HEK293 (cell line): ENCODE measurements around the gene TMCO2.

ENCODE experiments used
- CTCF ChIP-seq: fragments of 450-650 bp; formaldehyde crosslinking; IDR thresholded peaks from 2 replicates; pipeline ENCODE4 v1.5.1; 2016; ENCODE audit warnings: missing biosample characterization, missing genetic modification characterization
- REST ChIP-seq: fragments of 450-650 bp; formaldehyde crosslinking; IDR thresholded peaks from 2 replicates; pipeline ENCODE4 v1.5.1; 2016; ENCODE audit warnings: missing biosample characterization, missing genetic modification characterization
- ZBTB20 ChIP-seq: fragments of 450-650 bp; formaldehyde crosslinking; IDR thresholded peaks from 2 replicates; pipeline ENCODE4 v1.5.1; 2016; ENCODE audit warnings: missing biosample characterization, missing genetic modification characterization
- ZNF133 ChIP-seq: fragments of 450-650 bp; formaldehyde crosslinking; IDR thresholded peaks from 2 replicates; pipeline ENCODE4 v1.5.1; 2016; ENCODE audit warnings: missing biosample characterization, missing genetic modification characterization
- ZNF239 ChIP-seq: fragments of 450-650 bp; formaldehyde crosslinking; IDR thresholded peaks from 2 replicates; pipeline ENCODE4 v1.5.1; 2016; ENCODE audit warnings: missing biosample characterization, missing genetic modification characterization
- ZNF280C ChIP-seq: fragments of 450-650 bp; formaldehyde crosslinking; IDR thresholded peaks from 2 replicates; pipeline ENCODE4 v1.5.1; 2016; ENCODE audit warnings: missing biosample characterization, missing genetic modification characterization
- ZNF707 ChIP-seq: fragments of 450-650 bp; formaldehyde crosslinking; IDR thresholded peaks from 2 replicates; pipeline ENCODE4 v1.5.1; 2016; ENCODE audit warnings: missing biosample characterization, missing genetic modification characterization

GRCh38 chr1:40265919-40266318 is 18.2 kb downstream of the TMCO2 start:
- no peak for TF ChIP-seq ZNF133 (tag by site-specific recombination)
- TF ChIP-seq REST, result no peak
- TF ChIP-seq ZNF707 (tag by site-specific recombination), result no peak
- TF ChIP-seq CTCF (tag by site-specific recombination), result no peak
- TF ChIP-seq ZBTB20, result no peak
- no peak for TF ChIP-seq ZNF280C (tag by site-specific recombination)
- no peak for TF ChIP-seq ZNF239 (tag by site-specific recombination)
